GM19099 (cell line): ENCODE data around the gene SQSTM1.

Experiments
- POLR2A ChIP-seq: IDR thresholded peaks from 3 replicates; pipeline ENCODE4 v1.6.1; 2011; ENCODE audit warnings: low read depth; ENCODE audit not compliant: insufficient read length; ENCODE audit errors: extremely low read depth

The SQSTM1 gene

GRCh38 chr5:179820483-179821297 is at the start of gene SQSTM1:
Gene SQSTM1 (plus strand): TSS chr5:179820905. CDS start chr5:179820937, 32 bp downstream.
- TF ChIP-seq POLR2A = peak; percentile 99

GRCh38 chr5:179771311-179771895 is 49.3 kb upstream of the SQSTM1 start:
- no peak for TF ChIP-seq POLR2A

- TF ChIP-seq POLR2A = no peak
These were observed 48.4 kb upstream of the SQSTM1 start for GRCh38 chr5:179772351-179772750.

GRCh38 chr5:179773686-179774040 is 47.0 kb upstream of the SQSTM1 start:
- no peak for TF ChIP-seq POLR2A

GRCh38 chr5:179774442-179774841 is 46.3 kb upstream of the SQSTM1 start:
- no peak for TF ChIP-seq POLR2A

- no peak for TF ChIP-seq POLR2A
These were observed 44.2 kb upstream of the SQSTM1 start for GRCh38 chr5:179776411-179776938.

- TF ChIP-seq POLR2A = no peak
These were observed 43.2 kb upstream of the SQSTM1 start for GRCh38 chr5:179777456-179777855.

- TF ChIP-seq POLR2A = no peak
These were observed 42.8 kb upstream of the SQSTM1 start for GRCh38 chr5:179777909-179778308.

- no peak for TF ChIP-seq POLR2A
These were observed 42.1 kb upstream of the SQSTM1 start for GRCh38 chr5:179778591-179778990.

- no peak for TF ChIP-seq POLR2A
These were observed 40.9 kb upstream of the SQSTM1 start for GRCh38 chr5:179779826-179780225.

GRCh38 chr5:179780362-179780761 is 40.3 kb upstream of the SQSTM1 start:
- TF ChIP-seq POLR2A = no peak

- no peak for TF ChIP-seq POLR2A
These were observed 38.9 kb upstream of the SQSTM1 start for GRCh38 chr5:179781846-179782245.

GRCh38 chr5:179783128-179783527 is 37.6 kb upstream of the SQSTM1 start:
- no peak for TF ChIP-seq POLR2A

GRCh38 chr5:179786861-179787260 is 33.8 kb upstream of the SQSTM1 start:
- TF ChIP-seq POLR2A = no peak

- no peak for TF ChIP-seq POLR2A
These were observed 32.4 kb upstream of the SQSTM1 start for GRCh38 chr5:179788193-179788854.
